SK-N-SH treated with all-trans-retinoic acid at 6 μM for 48 hours (cell line): ENCODE results near the gene GAS2.

ENCODE experiments used
- ATAC-seq: fragments of 200-7000 bp; cut with Tn5 transposase; 3 replicates; pipeline ENCODE4 v1.9.1; 2020; ENCODE audit warnings: mild to moderate bottlenecking, moderate library complexity
- ARNTL ChIP-seq: fragments of 450-650 bp; formaldehyde crosslinking; IDR thresholded peaks from 2 replicates; pipeline ENCODE4 v1.5.0; 2020; ENCODE audit warnings: low read depth, mild to moderate bottlenecking, moderate library complexity, borderline replicate concordance
- BACH2 ChIP-seq: fragments of 250-450 bp; sonication (Bioruptor Pico); IDR thresholded peaks from 2 replicates; pipeline ENCODE4 v1.9.0; 2021; ENCODE audit warnings: mild to moderate bottlenecking, borderline replicate concordance
- ESRRG ChIP-seq: fragments of 250-450 bp; sonication (Bioruptor Pico); IDR thresholded peaks from 2 replicates; pipeline ENCODE4 v1.6.1; 2021; ENCODE audit warnings: mild to moderate bottlenecking
- GLIS3 ChIP-seq: fragments of 250-450 bp; sonication (Bioruptor Pico); IDR thresholded peaks from 2 replicates; pipeline ENCODE4 v1.5.0; 2020; ENCODE audit warnings: mild to moderate bottlenecking, moderate library complexity
- OSR1 ChIP-seq: fragments of 250-450 bp; sonication (Bioruptor Pico); IDR thresholded peaks from 2 replicates; pipeline ENCODE4 v1.8.0; 2022; ENCODE audit warnings: moderate library complexity, mild to moderate bottlenecking, inconsistent platforms
- TOX ChIP-seq: fragments of 250-450 bp; sonication (Bioruptor Pico); IDR thresholded peaks from 2 replicates; pipeline ENCODE4 v1.8.0; 2021; ENCODE audit warnings: mild to moderate bottlenecking, moderate library complexity, borderline replicate concordance
- ZFP3 ChIP-seq: fragments of 250-450 bp; sonication (Bioruptor Pico); IDR thresholded peaks from 2 replicates; pipeline ENCODE4 v1.5.0; 2020; ENCODE audit warnings: mild to moderate bottlenecking, moderate library complexity
- ZFP30 ChIP-seq: fragments of 450-650 bp; formaldehyde crosslinking; IDR thresholded peaks from 2 replicates; pipeline ENCODE4 v1.5.0; 2022; ENCODE audit warnings: mild to moderate bottlenecking, moderate library complexity
- ZNF70 ChIP-seq: fragments of 450-650 bp; formaldehyde crosslinking; IDR thresholded peaks from 2 replicates; pipeline ENCODE4 v1.5.0; 2020; ENCODE audit warnings: mild to moderate bottlenecking, moderate library complexity
- ZNF8 ChIP-seq: fragments of 450-650 bp; formaldehyde crosslinking; IDR thresholded peaks from 2 replicates; pipeline ENCODE4 v1.5.0; 2020; ENCODE audit warnings: mild to moderate bottlenecking, moderate library complexity
- TF ChIP-seq, protein P1 (sequence below): fragments of 250-450 bp; sonication (Bioruptor Pico); IDR thresholded peaks from 2 replicates; pipeline ENCODE4 v1.5.0; 2020; ENCODE audit warnings: mild to moderate bottlenecking, moderate library complexity
- TF ChIP-seq, protein P2 (sequence below): fragments of 250-450 bp; sonication (Bioruptor Pico); IDR thresholded peaks from 2 replicates; pipeline ENCODE4 v1.5.1; 2021; ENCODE audit warnings: mild to moderate bottlenecking, moderate library complexity
- TF ChIP-seq, protein P3 (sequence below): fragments of 250-450 bp; sonication (Bioruptor Pico); IDR thresholded peaks from 2 replicates; pipeline ENCODE4 v1.5.1; 2020; ENCODE audit warnings: low read depth, mild to moderate bottlenecking, moderate library complexity
- TF ChIP-seq, protein P4 (sequence below): fragments of 250-450 bp; sonication (Bioruptor Pico); IDR thresholded peaks from 2 replicates; pipeline ENCODE4 v1.8.0; 2021; ENCODE audit warnings: low read depth, mild to moderate bottlenecking, moderate library complexity, borderline replicate concordance
- TF ChIP-seq, protein P5 (sequence below): fragments of 250-450 bp; sonication (Bioruptor Pico); IDR thresholded peaks from 2 replicates; pipeline ENCODE4 v1.8.0; 2020; ENCODE audit warnings: mild to moderate bottlenecking, moderate library complexity, borderline replicate concordance

GAS2 gene

DNA sequence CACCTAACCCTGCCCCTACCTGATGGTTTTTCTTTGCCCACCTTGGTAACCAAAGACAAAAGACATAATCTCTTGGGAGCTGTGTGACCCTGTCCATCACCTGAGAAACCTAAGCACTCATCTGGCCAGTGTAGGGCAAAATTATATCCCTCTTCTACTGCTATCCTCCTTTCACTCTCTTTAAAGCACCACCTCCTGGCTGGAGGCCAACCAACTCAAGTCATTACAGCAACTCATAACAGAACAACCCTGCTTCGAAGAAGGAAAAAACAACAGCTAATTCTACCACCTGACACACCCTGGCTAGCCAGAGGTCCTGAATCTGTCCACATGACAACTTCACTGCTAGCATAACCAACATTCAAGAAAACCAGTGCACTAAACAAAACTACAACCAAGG, 45.5 kb downstream of the GAS2 start (continued):
- TF ChIP-seq GLIS3 (no peak), ZFP3 (CRISPR knock-in tag) (no peak)
- TF ChIP-seq, protein P1, sequence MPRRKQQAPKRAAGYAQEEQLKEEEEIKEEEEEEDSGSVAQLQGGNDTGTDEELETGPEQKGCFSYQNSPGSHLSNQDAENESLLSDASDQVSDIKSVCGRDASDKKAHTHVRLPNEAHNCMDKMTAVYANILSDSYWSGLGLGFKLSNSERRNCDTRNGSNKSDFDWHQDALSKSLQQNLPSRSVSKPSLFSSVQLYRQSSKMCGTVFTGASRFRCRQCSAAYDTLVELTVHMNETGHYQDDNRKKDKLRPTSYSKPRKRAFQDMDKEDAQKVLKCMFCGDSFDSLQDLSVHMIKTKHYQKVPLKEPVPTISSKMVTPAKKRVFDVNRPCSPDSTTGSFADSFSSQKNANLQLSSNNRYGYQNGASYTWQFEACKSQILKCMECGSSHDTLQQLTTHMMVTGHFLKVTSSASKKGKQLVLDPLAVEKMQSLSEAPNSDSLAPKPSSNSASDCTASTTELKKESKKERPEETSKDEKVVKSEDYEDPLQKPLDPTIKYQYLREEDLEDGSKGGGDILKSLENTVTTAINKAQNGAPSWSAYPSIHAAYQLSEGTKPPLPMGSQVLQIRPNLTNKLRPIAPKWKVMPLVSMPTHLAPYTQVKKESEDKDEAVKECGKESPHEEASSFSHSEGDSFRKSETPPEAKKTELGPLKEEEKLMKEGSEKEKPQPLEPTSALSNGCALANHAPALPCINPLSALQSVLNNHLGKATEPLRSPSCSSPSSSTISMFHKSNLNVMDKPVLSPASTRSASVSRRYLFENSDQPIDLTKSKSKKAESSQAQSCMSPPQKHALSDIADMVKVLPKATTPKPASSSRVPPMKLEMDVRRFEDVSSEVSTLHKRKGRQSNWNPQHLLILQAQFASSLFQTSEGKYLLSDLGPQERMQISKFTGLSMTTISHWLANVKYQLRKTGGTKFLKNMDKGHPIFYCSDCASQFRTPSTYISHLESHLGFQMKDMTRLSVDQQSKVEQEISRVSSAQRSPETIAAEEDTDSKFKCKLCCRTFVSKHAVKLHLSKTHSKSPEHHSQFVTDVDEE (CRISPR knock-in tag): no peak
- TF ChIP-seq, protein P2, sequence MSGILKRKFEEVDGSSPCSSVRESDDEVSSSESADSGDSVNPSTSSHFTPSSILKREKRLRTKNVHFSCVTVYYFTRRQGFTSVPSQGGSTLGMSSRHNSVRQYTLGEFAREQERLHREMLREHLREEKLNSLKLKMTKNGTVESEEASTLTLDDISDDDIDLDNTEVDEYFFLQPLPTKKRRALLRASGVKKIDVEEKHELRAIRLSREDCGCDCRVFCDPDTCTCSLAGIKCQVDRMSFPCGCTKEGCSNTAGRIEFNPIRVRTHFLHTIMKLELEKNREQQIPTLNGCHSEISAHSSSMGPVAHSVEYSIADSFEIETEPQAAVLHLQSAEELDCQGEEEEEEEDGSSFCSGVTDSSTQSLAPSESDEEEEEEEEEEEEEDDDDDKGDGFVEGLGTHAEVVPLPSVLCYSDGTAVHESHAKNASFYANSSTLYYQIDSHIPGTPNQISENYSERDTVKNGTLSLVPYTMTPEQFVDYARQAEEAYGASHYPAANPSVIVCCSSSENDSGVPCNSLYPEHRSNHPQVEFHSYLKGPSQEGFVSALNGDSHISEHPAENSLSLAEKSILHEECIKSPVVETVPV (CRISPR knock-in tag): no peak

DNA sequence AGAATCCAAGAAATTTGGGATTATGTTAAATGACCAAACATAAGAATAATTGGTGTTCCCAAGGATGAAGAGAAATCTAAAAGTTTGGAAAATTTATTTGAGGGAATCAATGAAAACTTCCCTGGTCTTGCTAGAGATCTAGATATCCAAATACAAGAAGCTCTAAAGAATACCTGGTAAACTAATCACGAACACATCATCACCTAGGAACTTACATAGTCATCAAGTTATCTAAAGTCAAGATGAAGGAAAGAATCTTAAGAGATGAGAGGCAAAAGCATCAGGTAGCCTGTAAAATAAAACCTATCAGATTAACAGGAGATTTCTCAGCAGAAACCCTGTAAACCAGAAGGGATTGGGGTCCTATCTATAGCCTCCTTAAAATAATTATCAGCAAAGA, 46.9 kb downstream of the GAS2 start:
- ATAC-seq: no peak
- TF ChIP-seq, protein P3, sequence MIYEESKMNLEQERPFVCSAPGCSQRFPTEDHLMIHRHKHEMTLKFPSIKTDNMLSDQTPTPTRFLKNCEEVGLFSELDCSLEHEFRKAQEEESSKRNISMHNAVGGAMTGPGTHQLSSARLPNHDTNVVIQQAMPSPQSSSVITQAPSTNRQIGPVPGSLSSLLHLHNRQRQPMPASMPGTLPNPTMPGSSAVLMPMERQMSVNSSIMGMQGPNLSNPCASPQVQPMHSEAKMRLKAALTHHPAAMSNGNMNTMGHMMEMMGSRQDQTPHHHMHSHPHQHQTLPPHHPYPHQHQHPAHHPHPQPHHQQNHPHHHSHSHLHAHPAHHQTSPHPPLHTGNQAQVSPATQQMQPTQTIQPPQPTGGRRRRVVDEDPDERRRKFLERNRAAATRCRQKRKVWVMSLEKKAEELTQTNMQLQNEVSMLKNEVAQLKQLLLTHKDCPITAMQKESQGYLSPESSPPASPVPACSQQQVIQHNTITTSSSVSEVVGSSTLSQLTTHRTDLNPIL (CRISPR knock-in tag): no peak
- TF ChIP-seq, protein P2 (CRISPR knock-in tag): no peak
- TF ChIP-seq, protein P1 (CRISPR knock-in tag): no peak

DNA sequence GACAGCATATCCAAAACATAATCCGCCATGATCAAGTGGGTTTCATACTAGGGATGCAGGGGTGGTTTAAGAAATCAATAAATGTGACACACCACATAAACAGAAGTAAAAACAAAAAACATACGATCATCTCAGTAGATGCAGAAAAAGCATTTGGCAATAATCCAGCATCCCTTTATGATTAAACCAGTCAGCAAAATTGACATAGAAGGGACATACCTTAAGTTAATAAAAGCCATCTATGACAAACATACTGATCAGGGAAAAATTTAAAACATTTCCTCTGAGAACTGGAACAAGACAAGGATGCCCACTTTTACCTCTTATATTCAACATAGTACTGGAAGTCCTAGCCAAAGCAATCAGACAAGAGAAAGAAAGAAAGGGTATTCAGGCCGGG, 49.6 kb downstream of the GAS2 start:
- ATAC-seq: no peak
- TF ChIP-seq, protein P2 (CRISPR knock-in tag): no peak
- TF ChIP-seq, protein P4, sequence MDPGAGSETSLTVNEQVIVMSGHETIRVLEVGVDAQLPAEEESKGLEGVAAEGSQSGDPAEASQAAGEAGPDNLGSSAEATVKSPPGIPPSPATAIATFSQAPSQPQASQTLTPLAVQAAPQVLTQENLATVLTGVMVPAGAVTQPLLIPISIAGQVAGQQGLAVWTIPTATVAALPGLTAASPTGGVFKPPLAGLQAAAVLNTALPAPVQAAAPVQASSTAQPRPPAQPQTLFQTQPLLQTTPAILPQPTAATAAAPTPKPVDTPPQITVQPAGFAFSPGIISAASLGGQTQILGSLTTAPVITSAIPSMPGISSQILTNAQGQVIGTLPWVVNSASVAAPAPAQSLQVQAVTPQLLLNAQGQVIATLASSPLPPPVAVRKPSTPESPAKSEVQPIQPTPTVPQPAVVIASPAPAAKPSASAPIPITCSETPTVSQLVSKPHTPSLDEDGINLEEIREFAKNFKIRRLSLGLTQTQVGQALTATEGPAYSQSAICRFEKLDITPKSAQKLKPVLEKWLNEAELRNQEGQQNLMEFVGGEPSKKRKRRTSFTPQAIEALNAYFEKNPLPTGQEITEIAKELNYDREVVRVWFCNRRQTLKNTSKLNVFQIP: no peak
- TF ChIP-seq ARNTL: no peak
- TF ChIP-seq TOX (CRISPR knock-in tag): no peak
- no peak for TF ChIP-seq ZFP30
- TF ChIP-seq, protein P1 (CRISPR knock-in tag): no peak
- TF ChIP-seq, protein P5, sequence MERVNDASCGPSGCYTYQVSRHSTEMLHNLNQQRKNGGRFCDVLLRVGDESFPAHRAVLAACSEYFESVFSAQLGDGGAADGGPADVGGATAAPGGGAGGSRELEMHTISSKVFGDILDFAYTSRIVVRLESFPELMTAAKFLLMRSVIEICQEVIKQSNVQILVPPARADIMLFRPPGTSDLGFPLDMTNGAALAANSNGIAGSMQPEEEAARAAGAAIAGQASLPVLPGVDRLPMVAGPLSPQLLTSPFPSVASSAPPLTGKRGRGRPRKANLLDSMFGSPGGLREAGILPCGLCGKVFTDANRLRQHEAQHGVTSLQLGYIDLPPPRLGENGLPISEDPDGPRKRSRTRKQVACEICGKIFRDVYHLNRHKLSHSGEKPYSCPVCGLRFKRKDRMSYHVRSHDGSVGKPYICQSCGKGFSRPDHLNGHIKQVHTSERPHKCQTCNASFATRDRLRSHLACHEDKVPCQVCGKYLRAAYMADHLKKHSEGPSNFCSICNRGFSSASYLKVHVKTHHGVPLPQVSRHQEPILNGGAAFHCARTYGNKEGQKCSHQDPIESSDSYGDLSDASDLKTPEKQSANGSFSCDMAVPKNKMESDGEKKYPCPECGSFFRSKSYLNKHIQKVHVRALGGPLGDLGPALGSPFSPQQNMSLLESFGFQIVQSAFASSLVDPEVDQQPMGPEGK (CRISPR knock-in tag): no peak
- no peak for TF ChIP-seq ZNF8 (CRISPR knock-in tag)
- TF ChIP-seq BACH2 (CRISPR knock-in tag): no peak
- no peak for TF ChIP-seq ESRRG (CRISPR knock-in tag)
- TF ChIP-seq ZNF70 (CRISPR knock-in tag): no peak
- TF ChIP-seq OSR1: no peak
